Lower leg skin (tissue), 3 donors: Measurements from ENCODE around the gene COL25A1.

ENCODE experiments used
- CTCF ChIP-seq, 3 donors: fragments of 450-650 bp; IDR thresholded peaks; one replicate each; pipeline ENCODE4 v1.5.1; 2016; ENCODE audit warnings: antibody characterized with exemption in 3 of 3, mild to moderate bottlenecking in 3 of 3, moderate library complexity in 2 of 3
- POLR2A ChIP-seq, 2 donors: fragments of 450-650 bp; IDR thresholded peaks; one replicate each; pipeline ENCODE4 v1.6.1; 2016 to 2017; ENCODE audit warnings: antibody characterized with exemption in 2 of 2, mild to moderate bottlenecking in 1 of 2, moderate library complexity in 1 of 2

- TF ChIP-seq CTCF (IDR thresholded peaks at IDR 0.05) = no peak
- TF ChIP-seq POLR2A (IDR thresholded peaks at IDR 0.05) = no peak
Observed at GRCh38 chr4:109077505-109077904, 225.0 kb downstream of the COL25A1 start.
